HG03064 (cell line): ENCODE measurements around the gene CENPA.
"Not testable (repeated sequence)": the region's sequence is repeated elsewhere in the genome, so short reads cannot be mapped to it uniquely, and the experiment has no call there.

Experiments used
- ATAC-seq: cut with Tn5 transposase; IDR thresholded peaks from one replicate; pipeline ENCODE4 v1.9.1; 2021; ENCODE audit warnings: low read depth; ENCODE audit not compliant: unreplicated experiment

CENPA gene

GRCh38 chr2:26785431-26786206 is at the start of gene CENPA:
Gene CENPA, plus strand, starts transcription at chr2:26786056. Its CDS starts 141 bp downstream, at chr2:26786197.
- peak; percentile 98 for ATAC-seq

- no peak for ATAC-seq
Measured at GRCh38 chr2:26737221-26737620, 48.6 kb upstream of the CENPA start.

GRCh38 chr2:26738481-26738880 is 47.4 kb upstream of the CENPA start:
- ATAC-seq: no peak

GRCh38 chr2:26739514-26739913 is 46.3 kb upstream of the CENPA start:
- no peak for ATAC-seq

- ATAC-seq: no peak
Measured at GRCh38 chr2:26740346-26740745, 45.5 kb upstream of the CENPA start.

GRCh38 chr2:26740890-26741302 is 45.0 kb upstream of the CENPA start:
- ATAC-seq: no peak

GRCh38 chr2:26742048-26742770 is 43.6 kb upstream of the CENPA start:
- ATAC-seq: no peak

- ATAC-seq: no peak
Measured at GRCh38 chr2:26743852-26744251, 42.0 kb upstream of the CENPA start.

GRCh38 chr2:26744953-26745352 is 40.9 kb upstream of the CENPA start:
- ATAC-seq: no peak

- ATAC-seq: no peak
Measured at GRCh38 chr2:26745609-26746327, 40.1 kb upstream of the CENPA start.

- no peak for ATAC-seq
Measured at GRCh38 chr2:26746934-26747333, 38.9 kb upstream of the CENPA start.

GRCh38 chr2:26749787-26750420 is 36.0 kb upstream of the CENPA start:
- not testable (repeated sequence) for ATAC-seq

GRCh38 chr2:26750467-26750866 is 35.4 kb upstream of the CENPA start:
- ATAC-seq: not testable (repeated sequence)

- no peak for ATAC-seq
Measured at GRCh38 chr2:26752656-26753055, 33.2 kb upstream of the CENPA start.

- no peak for ATAC-seq
Measured at GRCh38 chr2:26754539-26754938, 31.3 kb upstream of the CENPA start.

GRCh38 chr2:26754972-26755670 is 30.7 kb upstream of the CENPA start:
- ATAC-seq: no peak

GRCh38 chr2:26756337-26756736 is 29.5 kb upstream of the CENPA start:
- ATAC-seq: no peak

GRCh38 chr2:26757873-26758789 is 27.7 kb upstream of the CENPA start:
- ATAC-seq: no peak

- no peak for ATAC-seq
Measured at GRCh38 chr2:26758790-26759321, 27.0 kb upstream of the CENPA start.
